HEK293 (cell line): ENCODE measurements around the gene KTN1.

Source experiments
- BCL6B ChIP-seq: fragments of 450-650 bp; formaldehyde crosslinking; IDR thresholded peaks from 2 replicates; pipeline ENCODE4 v1.5.1; 2017; ENCODE audit warnings: missing biosample characterization, missing genetic modification characterization
- GFI1B ChIP-seq: fragments of 450-650 bp; formaldehyde crosslinking; IDR thresholded peaks from 2 replicates; pipeline ENCODE4 v1.5.1; 2016; ENCODE audit warnings: missing biosample characterization, missing genetic modification characterization
- PRDM2 ChIP-seq: fragments of 450-650 bp; formaldehyde crosslinking; IDR thresholded peaks from 2 replicates; pipeline ENCODE4 v1.5.1; 2016; ENCODE audit warnings: missing biosample characterization, missing genetic modification characterization, borderline replicate concordance
- PRDM6 ChIP-seq: fragments of 450-650 bp; formaldehyde crosslinking; IDR thresholded peaks from 2 replicates; pipeline ENCODE4 v1.5.1; 2017; ENCODE audit warnings: missing biosample characterization, missing genetic modification characterization
- REST ChIP-seq: fragments of 450-650 bp; formaldehyde crosslinking; IDR thresholded peaks from 2 replicates; pipeline ENCODE4 v1.5.1; 2016; ENCODE audit warnings: missing biosample characterization, missing genetic modification characterization
- TRIM28 ChIP-seq: IDR thresholded peaks from 2 replicates; pipeline ENCODE4 v1.6.1; 2011; ENCODE audit warnings: low read length, control low read depth, borderline replicate concordance
- WT1 ChIP-seq: fragments of 450-650 bp; formaldehyde crosslinking; IDR thresholded peaks from 2 replicates; pipeline ENCODE4 v1.5.1; 2016; ENCODE audit warnings: missing biosample characterization, missing genetic modification characterization
- ZBTB17 ChIP-seq: fragments of 450-650 bp; formaldehyde crosslinking; IDR thresholded peaks from 2 replicates; pipeline ENCODE4 v1.5.1; 2016; ENCODE audit warnings: missing biosample characterization, missing genetic modification characterization
- ZBTB48 ChIP-seq: fragments of 450-650 bp; formaldehyde crosslinking; IDR thresholded peaks from 2 replicates; pipeline ENCODE4 v1.5.1; 2016; ENCODE audit warnings: missing biosample characterization, missing genetic modification characterization
- ZEB2 ChIP-seq: fragments of 450-650 bp; formaldehyde crosslinking; IDR thresholded peaks from 2 replicates; pipeline ENCODE4 v1.5.1; 2016; ENCODE audit warnings: missing biosample characterization, missing genetic modification characterization
- ZNF2 ChIP-seq: fragments of 450-650 bp; formaldehyde crosslinking; IDR thresholded peaks from 2 replicates; pipeline ENCODE4 v1.5.1; 2016; ENCODE audit warnings: missing biosample characterization, missing genetic modification characterization
- ZNF335 ChIP-seq: fragments of 450-650 bp; formaldehyde crosslinking; conservative IDR thresholded peaks from 2 replicates; pipeline ENCODE4 v1.5.1; 2016; ENCODE audit warnings: missing biosample characterization, missing genetic modification characterization
- ZNF366 ChIP-seq: fragments of 450-650 bp; formaldehyde crosslinking; conservative IDR thresholded peaks from 2 replicates; pipeline ENCODE4 v1.5.1; 2016; ENCODE audit warnings: missing biosample characterization, missing genetic modification characterization
- ZNF433 ChIP-seq: fragments of 450-650 bp; formaldehyde crosslinking; IDR thresholded peaks from 2 replicates; pipeline ENCODE4 v1.5.1; 2016; ENCODE audit warnings: missing biosample characterization, missing genetic modification characterization, low read depth
- ZNF600 ChIP-seq: fragments of 450-650 bp; formaldehyde crosslinking; IDR thresholded peaks from 2 replicates; pipeline ENCODE4 v1.5.1; 2016; ENCODE audit warnings: missing biosample characterization, missing genetic modification characterization
- ZNF664 ChIP-seq: fragments of 450-650 bp; formaldehyde crosslinking; IDR thresholded peaks from 2 replicates; pipeline ENCODE4 v1.5.1; 2016; ENCODE audit warnings: missing biosample characterization, missing genetic modification characterization
- ZNF843 ChIP-seq: fragments of 450-650 bp; formaldehyde crosslinking; IDR thresholded peaks from 2 replicates; pipeline ENCODE4 v1.5.1; 2016; ENCODE audit warnings: missing biosample characterization, missing genetic modification characterization
- ZSCAN16 ChIP-seq: fragments of 450-650 bp; formaldehyde crosslinking; IDR thresholded peaks from 2 replicates; pipeline ENCODE4 v1.5.1; 2016; ENCODE audit warnings: missing biosample characterization, missing genetic modification characterization

KTN1 gene

GRCh38 chr14:55583942-55584468 is 4.0 kb downstream of the KTN1 start (continued):
- TF ChIP-seq ZBTB48 (tag by site-specific recombination) (peak; percentile 64; the same call in 1 of the 2 replicates), PRDM2 (tag by site-specific recombination) (no peak), ZNF2 (tag by site-specific recombination) (0 out of 2 replicates have a peak, but pooled peaks have one; percentile 23), PRDM6 (tag by site-specific recombination) (0 out of 2 replicates have a peak, but pooled peaks have one; percentile 5), TRIM28 (peak; percentile 92), ZNF433 (tag by site-specific recombination) (no peak), BCL6B (tag by site-specific recombination) (no peak), REST (tag by site-specific recombination) (0 out of 2 replicates have a peak, but pooled peaks have one; percentile 10), ZSCAN16 (tag by site-specific recombination) (no peak), ZNF366 (tag by site-specific recombination) (0 out of 2 replicates have a peak, but pooled peaks have one; percentile 22), GFI1B (tag by site-specific recombination) (peak; percentile 81; the same call in 1 of the 2 replicates), ZEB2 (tag by site-specific recombination) (0 out of 2 replicates have a peak, but pooled peaks have one; percentile 34), ZNF664 (tag by site-specific recombination) (no peak), ZBTB17 (tag by site-specific recombination) (peak; percentile 71; the same call in 1 of the 2 replicates), ZNF843 (tag by site-specific recombination) (peak; percentile 25; the same call in 1 of the 2 replicates), ZNF600 (tag by site-specific recombination) (peak; percentile 87), ZNF335 (tag by site-specific recombination) (peak; percentile 20; the same call in 1 of the 2 replicates), WT1 (tag by site-specific recombination) (peak; percentile 94)
